Measurements from ENCODE around the gene MCCC2. TPM values are rescaled to one million over a fixed set of nuclear protein-coding genes. Genes with fewer than 3 reads are reported as not detected.
A peak's percentile ranks its signal among the peaks of the same experiment; 100 is the strongest.
"Not testable (repeated sequence)": the region's sequence is repeated elsewhere in the genome, so short reads cannot be mapped to it uniquely, and the experiment has no call there.

The MCCC2 gene
- 32.3 and 48.6 TPM in 2 replicates for total RNA-seq (ENCODE audit: low replicate concordance)
- long read RNA-seq, transcript MCCC2-205 (11 exons, 1,214 nt), result minor isoform, 8 of 65 reads
- long read RNA-seq, transcript MCCC2-201 (17 exons, 3,665 nt), result major isoform, 23 of 65 reads
- long read RNA-seq, partial matches to known transcripts, result 5 of 65 reads
- long read RNA-seq, other reads (novel, unspliced or antisense), result 29 of 65 reads

DNA sequence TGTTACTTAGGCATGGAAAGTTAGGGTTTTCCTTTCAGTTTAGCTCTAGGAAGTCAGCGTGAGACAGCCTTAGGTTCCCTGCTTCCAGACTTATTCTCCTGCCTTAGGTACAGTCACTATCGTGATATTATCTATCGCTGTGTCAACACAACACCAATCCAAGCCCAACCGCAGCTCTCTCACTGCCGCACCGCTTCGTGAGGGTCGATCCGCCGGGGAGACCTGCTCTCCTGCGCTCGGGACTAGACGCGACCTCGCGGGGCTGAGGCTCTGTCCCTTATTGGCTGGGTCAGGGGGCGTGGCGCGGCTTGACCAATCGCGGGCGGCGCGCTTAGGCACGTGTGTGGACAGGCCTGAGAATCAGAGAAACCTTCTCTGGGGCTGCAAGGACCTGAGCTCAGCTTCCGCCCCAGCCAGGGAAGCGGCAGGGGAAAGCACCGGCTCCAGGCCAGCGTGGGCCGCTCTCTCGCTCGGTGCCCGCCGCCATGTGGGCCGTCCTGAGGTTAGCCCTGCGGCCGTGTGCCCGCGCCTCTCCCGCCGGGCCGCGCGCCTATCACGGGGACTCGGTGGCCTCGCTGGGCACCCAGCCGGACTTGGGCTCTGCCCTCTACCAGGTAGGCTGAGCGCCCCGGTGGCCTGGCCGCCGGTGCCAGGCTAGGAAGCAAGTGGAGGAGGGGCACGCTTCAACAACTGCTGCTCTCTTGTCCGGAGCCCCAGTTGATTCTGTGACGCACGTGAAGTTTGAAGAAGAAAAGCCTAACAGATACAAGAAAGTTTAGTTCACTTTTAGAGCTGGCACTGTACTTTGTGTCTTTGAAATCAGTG lies at the start of gene MCCC2:
MCCC2 (plus strand) TSS at position 400 of the 825 bp plus-strand sequence; CDS start at position 486, 86 bp downstream.
- TF ChIP-seq, protein P1, sequence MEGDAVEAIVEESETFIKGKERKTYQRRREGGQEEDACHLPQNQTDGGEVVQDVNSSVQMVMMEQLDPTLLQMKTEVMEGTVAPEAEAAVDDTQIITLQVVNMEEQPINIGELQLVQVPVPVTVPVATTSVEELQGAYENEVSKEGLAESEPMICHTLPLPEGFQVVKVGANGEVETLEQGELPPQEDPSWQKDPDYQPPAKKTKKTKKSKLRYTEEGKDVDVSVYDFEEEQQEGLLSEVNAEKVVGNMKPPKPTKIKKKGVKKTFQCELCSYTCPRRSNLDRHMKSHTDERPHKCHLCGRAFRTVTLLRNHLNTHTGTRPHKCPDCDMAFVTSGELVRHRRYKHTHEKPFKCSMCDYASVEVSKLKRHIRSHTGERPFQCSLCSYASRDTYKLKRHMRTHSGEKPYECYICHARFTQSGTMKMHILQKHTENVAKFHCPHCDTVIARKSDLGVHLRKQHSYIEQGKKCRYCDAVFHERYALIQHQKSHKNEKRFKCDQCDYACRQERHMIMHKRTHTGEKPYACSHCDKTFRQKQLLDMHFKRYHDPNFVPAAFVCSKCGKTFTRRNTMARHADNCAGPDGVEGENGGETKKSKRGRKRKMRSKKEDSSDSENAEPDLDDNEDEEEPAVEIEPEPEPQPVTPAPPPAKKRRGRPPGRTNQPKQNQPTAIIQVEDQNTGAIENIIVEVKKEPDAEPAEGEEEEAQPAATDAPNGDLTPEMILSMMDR (conservative IDR thresholded peaks at IDR 0.05), result no peak
- H3K27ac Mint-ChIP-seq, result peak within 1 kb of the TSS; percentile 91

DNA sequence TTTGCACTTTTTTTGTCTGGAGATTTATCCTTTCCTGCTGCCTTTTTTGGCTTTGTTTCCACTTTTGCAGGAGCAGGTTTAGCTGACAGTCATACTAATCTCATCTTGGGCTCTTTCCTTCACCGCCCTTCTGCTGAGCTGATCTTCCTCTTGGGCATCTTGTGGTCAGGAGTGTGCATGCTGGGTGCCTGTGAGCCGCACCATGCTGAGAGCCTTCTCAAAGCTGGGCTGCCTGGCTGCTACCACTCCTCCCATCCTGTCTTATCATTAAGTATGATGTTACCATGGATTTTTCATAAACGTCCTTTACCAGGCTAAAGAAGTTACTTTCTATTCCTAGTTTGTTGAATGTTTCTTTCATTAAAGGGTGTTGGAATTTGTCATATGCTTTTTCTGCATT lies 49.5 kb upstream of the MCCC2 start:
- H3K36me3 Mint-ChIP-seq, result peaks cover 40% of the 10 kb centered on the region
- TF ChIP-seq, protein P1 (conservative IDR thresholded peaks at IDR 0.05), result no peak

More for the DNA sequence above, at the start of gene MCCC2:
- DNase-seq (ENCODE audit: extremely low spot score, unreplicated experiment), result peak; percentile 98
- peaks cover 22% of the 10 kb centered on the region for H3K4me1 Mint-ChIP-seq (ENCODE audit: unreplicated experiment)
- H3K36me3 Mint-ChIP-seq, result peaks cover 7% of the 10 kb centered on the region
- no peaks in the 10 kb centered on the region for H3K9me3 Mint-ChIP-seq
- no peaks in the 10 kb centered on the region for H3K27me3 Mint-ChIP-seq
- peak within 1 kb of the TSS; percentile 96 for H3K4me3 Mint-ChIP-seq

DNA sequence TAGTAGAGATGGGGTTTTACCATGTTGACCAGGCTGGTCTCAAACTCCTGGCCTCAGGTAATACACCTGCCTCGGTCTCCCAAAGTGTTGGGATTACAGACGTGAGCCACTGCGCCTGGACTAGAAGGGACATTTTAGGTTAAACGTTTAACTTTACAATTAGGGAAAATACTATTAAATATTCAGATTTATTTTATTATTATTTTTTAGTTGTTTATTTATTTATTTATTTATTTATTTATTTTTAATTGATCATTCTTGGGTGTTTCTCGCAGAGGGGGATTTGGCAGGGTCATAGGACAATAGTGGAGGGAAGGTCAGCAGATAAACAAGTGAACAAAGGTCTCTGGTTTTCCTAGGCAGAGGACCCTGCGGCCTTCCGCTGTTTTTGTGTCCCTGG lies 36.3 kb upstream of the MCCC2 start:
- H3K27me3 Mint-ChIP-seq; H3K9me3 Mint-ChIP-seq; H3K4me3 Mint-ChIP-seq; H3K27ac Mint-ChIP-seq; DNase-seq (ENCODE audit: extremely low spot score, unreplicated experiment); H3K4me1 Mint-ChIP-seq (ENCODE audit: unreplicated experiment): not testable (repeated sequence)
- peaks cover 47% of the 10 kb centered on the region for H3K36me3 Mint-ChIP-seq

More for the DNA sequence above, 49.5 kb upstream of the MCCC2 start:
- no peaks in the 10 kb centered on the region for H3K9me3 Mint-ChIP-seq
- no peak overlapping the region for H3K4me3 Mint-ChIP-seq
- no peaks in the 10 kb centered on the region for H3K27me3 Mint-ChIP-seq
- DNase-seq (ENCODE audit: extremely low spot score, unreplicated experiment), result no peak
- no peak overlapping the region for H3K27ac Mint-ChIP-seq
- H3K4me1 Mint-ChIP-seq (ENCODE audit: unreplicated experiment), result no peaks in the 10 kb centered on the region

DNA sequence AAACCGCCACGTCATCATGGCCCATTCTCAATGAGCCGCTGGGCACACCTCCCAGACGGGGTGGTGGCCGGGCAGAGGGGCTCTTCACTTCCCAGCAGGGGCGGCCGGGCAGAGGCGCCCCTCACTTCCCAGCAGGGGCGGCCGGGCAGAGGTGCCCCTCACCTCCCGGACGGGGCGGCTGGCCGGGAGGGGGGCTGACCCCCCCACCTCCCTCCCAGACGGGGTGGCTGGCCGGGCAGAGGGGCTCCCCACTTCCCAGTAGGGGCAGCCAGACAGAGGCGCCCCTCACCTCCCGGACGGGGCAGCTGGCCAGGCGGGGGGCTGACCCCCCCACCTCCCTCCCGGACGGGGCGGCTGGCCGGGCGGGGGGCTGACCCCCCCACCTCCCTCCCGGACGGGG lies 35.6 kb upstream of the MCCC2 start:
- H3K27me3 Mint-ChIP-seq; DNase-seq (ENCODE audit: extremely low spot score, unreplicated experiment); H3K4me3 Mint-ChIP-seq; H3K4me1 Mint-ChIP-seq (ENCODE audit: unreplicated experiment); H3K27ac Mint-ChIP-seq; H3K9me3 Mint-ChIP-seq: not testable (repeated sequence)
- H3K36me3 Mint-ChIP-seq, result peaks cover 47% of the 10 kb centered on the region

DNA sequence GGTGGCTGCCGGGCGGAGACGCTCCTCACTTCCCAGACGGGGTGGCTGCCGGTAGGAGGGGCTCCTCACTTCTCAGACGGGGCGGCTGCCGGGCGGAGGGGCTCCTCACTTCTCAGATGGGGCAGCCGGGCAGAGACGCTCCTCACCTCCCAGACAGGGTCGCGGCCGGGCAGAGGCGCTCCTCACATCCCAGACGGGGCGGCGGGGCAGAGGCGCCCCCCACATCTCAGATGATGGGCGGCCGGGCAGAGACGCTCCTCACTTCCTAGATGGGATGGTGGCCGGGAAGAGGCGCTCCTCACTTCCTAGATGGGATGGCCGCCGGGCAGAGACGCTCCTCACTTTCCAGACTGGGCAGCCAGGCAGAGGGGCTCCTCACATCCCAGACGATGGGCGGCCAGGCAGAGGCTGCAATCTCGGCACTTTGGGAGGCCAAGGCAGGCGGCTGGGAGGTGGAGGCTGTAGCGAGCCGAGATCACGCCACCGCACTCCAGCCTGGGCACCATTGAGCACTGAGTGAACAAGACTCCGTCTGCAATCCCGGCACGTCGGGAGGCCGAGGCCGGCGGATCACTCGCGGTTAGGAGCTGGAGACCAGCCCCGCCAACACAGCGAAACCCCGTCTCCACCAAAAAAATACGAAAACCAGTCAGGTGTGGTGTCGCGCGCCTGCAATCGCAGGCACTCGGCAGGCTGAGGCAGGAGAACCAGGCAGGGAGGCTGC lies 35.0 kb upstream of the MCCC2 start:
- not testable (repeated sequence) for H3K27ac Mint-ChIP-seq; H3K9me3 Mint-ChIP-seq; H3K27me3 Mint-ChIP-seq; H3K4me1 Mint-ChIP-seq (ENCODE audit: unreplicated experiment); DNase-seq (ENCODE audit: extremely low spot score, unreplicated experiment); H3K4me3 Mint-ChIP-seq
- peaks cover 44% of the 10 kb centered on the region for H3K36me3 Mint-ChIP-seq

DNA sequence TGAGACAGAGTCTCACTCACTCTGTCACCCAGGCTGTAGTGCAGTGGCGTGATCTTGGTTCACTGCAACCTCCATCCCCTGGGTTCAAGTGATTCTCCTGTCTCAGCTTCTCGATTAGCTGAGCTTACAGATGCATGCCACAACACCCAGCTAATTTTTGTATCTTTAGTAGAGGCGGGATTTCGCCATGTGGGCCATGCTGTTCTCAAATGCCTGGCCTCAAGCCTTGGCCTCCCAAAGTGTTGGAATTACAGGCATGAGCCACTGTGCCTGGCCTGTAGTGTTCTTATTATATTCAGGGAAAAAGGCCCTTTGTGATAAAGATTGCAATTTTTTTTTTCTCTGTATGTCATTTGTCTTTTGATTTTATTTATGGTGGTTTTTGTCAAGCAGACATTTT lies 24.0 kb upstream of the MCCC2 start:
- DNase-seq (ENCODE audit: extremely low spot score, unreplicated experiment), result no peak
- no peaks in the 10 kb centered on the region for H3K27me3 Mint-ChIP-seq
- no peak overlapping the region for H3K27ac Mint-ChIP-seq
- peaks cover 19% of the 10 kb centered on the region for H3K36me3 Mint-ChIP-seq
- H3K4me3 Mint-ChIP-seq, result no peak overlapping the region
- no peaks in the 10 kb centered on the region for H3K4me1 Mint-ChIP-seq (ENCODE audit: unreplicated experiment)
- TF ChIP-seq, protein P1 (conservative IDR thresholded peaks at IDR 0.05), result no peak
- no peaks in the 10 kb centered on the region for H3K9me3 Mint-ChIP-seq

DNA sequence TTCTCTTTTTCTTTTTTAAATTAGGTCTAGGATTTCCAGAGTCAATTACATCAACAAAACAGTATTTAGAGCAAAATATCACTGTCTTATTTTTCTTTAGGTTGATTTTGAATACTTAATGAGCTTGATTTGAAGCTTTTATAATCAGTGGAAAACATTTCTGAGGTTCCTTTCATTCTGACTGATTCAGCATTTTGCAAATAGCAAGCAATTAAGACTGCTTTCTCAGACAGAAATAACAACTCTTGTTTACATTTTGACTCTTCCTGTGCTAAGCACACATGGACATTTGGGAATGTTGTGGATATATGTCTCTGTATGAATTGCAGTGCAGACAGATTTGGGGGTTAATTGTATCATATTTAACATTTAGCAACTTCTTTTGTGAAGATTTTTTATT lies 22.2 kb upstream of the MCCC2 start:
- TF ChIP-seq, protein P1 (conservative IDR thresholded peaks at IDR 0.05), result no peak
- H3K4me1 Mint-ChIP-seq (ENCODE audit: unreplicated experiment), result no peaks in the 10 kb centered on the region
- DNase-seq (ENCODE audit: extremely low spot score, unreplicated experiment), result no peak
- no peak overlapping the region for H3K27ac Mint-ChIP-seq
- H3K27me3 Mint-ChIP-seq, result no peaks in the 10 kb centered on the region
- no peaks in the 10 kb centered on the region for H3K9me3 Mint-ChIP-seq
- H3K4me3 Mint-ChIP-seq, result no peak overlapping the region
- H3K36me3 Mint-ChIP-seq, result peaks cover 19% of the 10 kb centered on the region
